ENCODE results near the gene MDM2. TPM values are rescaled to one million over a fixed set of nuclear protein-coding genes. Genes with fewer than 3 reads are reported as not detected.

The MDM2 gene
- total and polyA plus RNA-seq, 2 of the 8 experiments (the other 6 are each of a cell fraction or from before 2014, with no cell fraction given) = 15.1 to 115 TPM

DNA sequence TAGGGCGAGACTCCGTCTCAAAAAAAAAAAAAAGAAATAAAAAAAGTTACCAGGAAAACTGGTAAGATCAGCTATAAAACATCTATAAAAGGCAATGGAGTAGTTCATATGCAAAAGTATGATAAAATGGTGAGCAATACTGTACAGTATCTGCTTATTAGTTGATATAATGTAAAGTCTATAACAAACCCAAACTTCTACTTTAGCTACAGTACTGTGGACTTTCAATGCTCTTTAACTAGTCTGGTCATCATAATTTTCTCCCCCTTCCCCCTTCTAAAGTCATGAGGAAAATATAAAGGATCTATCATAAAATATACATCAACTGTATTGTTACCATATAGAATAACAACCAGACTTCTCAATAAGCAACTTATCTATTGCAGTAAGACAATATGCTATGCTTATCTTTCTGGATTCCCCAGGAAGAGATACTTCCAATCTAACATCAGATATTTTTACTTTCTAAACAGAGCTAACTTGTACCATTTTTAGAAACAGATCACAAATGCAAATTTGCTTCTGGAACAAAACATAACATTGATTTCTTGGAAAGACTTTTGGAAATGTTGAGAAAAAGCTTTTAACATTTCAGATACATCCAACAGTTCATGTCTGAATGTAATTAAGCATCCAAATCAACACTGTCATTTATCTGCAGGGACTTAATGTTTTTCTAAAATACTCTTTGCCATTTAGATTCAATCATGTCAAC, 43.8 kb downstream of the MDM2 start:
- Histone ChIP-seq H3K4ac (replicated peaks; ENCODE audit: insufficient read length, low read depth, low read length) (no peak overlapping the region), H3K14ac (ENCODE audit: insufficient read length) (no peak overlapping the region), H2AK5ac (ENCODE audit: low read depth, low read length) (no peak overlapping the region), H4K8ac (ENCODE audit: extremely low read depth, insufficient read depth, low read length) (no peak overlapping the region), H2BK5ac (ENCODE audit: low read depth, low read length) (no peak overlapping the region), H3K4me3 (ENCODE audit: extremely low read depth in 1 of 4, insufficient read depth in 2 of 4, low read depth in 3 of 4, low read length in 4 of 4) (no peak overlapping the region), H4K20me1 (replicated peaks in 1 of 2; ENCODE audit: control insufficient read depth in 1 of 2, insufficient read depth in 2 of 2, low read length in 2 of 2) (no peaks in the 10 kb centered on the region), H3K27ac (ENCODE audit: low read depth, low read length) (no peak overlapping the region), H3K36me3 (ENCODE audit: control insufficient read depth in 2 of 4, insufficient read depth in 4 of 4, low read length in 3 of 4) (no peaks in the 10 kb centered on the region), H2BK20ac (ENCODE audit: low read length) (no peak overlapping the region), H2BK120ac (replicated peaks; ENCODE audit: low read depth, low read length) (no peak overlapping the region), H3K4me2 (ENCODE audit: insufficient read depth in 1 of 2, low read depth in 2 of 2, low read length in 2 of 2) (no peak overlapping the region), H3K23ac (ENCODE audit: insufficient read length) (no peak overlapping the region), H3K56ac (replicated peaks; ENCODE audit: insufficient read length, low read depth, low read length) (no peak overlapping the region), H2BK15ac (ENCODE audit: low read length) (no peak overlapping the region), H3K79me1 (ENCODE audit: low read depth, low read length) (no peaks in the 10 kb centered on the region), H3K79me2 (ENCODE audit: control insufficient read depth in 1 of 2, insufficient read depth in 2 of 2, low read length in 2 of 2) (no peaks in the 10 kb centered on the region), H4K91ac (replicated peaks; ENCODE audit: insufficient read length, low read length) (no peak overlapping the region), H3K27me3 (replicated peaks in 1 of 4; ENCODE audit: control insufficient read depth in 3 of 4, extremely low read depth in 1 of 4, insufficient read depth in 3 of 4, low read length in 3 of 4) (no peaks in the 10 kb centered on the region), H3K9ac (replicated peaks in 1 of 4; ENCODE audit: extremely low read depth in 1 of 4, low read depth in 3 of 4, low read length in 3 of 4) (no peak overlapping the region), H4K5ac (ENCODE audit: insufficient read length, low read depth, low read length) (no peak overlapping the region), H3K9me3 (ENCODE audit: insufficient read depth in 2 of 2, low read depth in 1 of 2, low read length in 1 of 2) (no peaks in the 10 kb centered on the region), H2AFZ (ENCODE audit: low read length) (no peak overlapping the region), H3K23me2 (ENCODE audit: low read depth, low read length) (no peaks in the 10 kb centered on the region; the same call in 1 of the 2 replicates), H3K4me1 (replicated peaks in 1 of 4; ENCODE audit: control insufficient read depth in 3 of 4, insufficient read depth in 4 of 4, low read length in 3 of 4) (no peaks in the 10 kb centered on the region), H2BK12ac (ENCODE audit: low read depth, low read length) (no peak overlapping the region), H3K18ac (ENCODE audit: extremely low read depth, low read length) (no peak overlapping the region)
- POLR2A ChIA-PET (ENCODE audit: partially characterized antibody) = interaction anchor here (0.5 to 2.1 kb wide), 2 partner anchors 44 to 713 kb away, joined by 3 to 5 read pairs; partner anchors contain the start of gene MDM2
- WGBS, 2 experiments (ENCODE audit: extremely low coverage in 1 of 2, insufficient coverage in 1 of 2, insufficient read length in 1 of 2, insufficient replicate concordance in 2 of 2, low coverage in 1 of 2, low lambda C conversion rate in 2 of 2, missing lambda C conversion rate in 1 of 2) = 59% methylated on average over 2 of the region's 2 CpGs; no CpG with 5 or more reads in 1 of the 2 experiments
- CTCF ChIA-PET (ENCODE audit: partially characterized antibody) = interaction anchor here (0.6 to 2.1 kb wide), 4 partner anchors 11 to 591 kb away, joined by 3 to 9 read pairs (median 4); no protein-coding TSS in a partner anchor
- DNase-seq (ENCODE audit: low read depth in 1 of 2, low spot score in 2 of 2) (no peak), FAIRE-seq (no peak)
- TF ChIP-seq BCL11A (IDR thresholded peaks at IDR 0.05; ENCODE audit: low read depth in 2 of 2, low read length in 2 of 2) (no peak), POU5F1 (IDR thresholded peaks at IDR 0.05; ENCODE audit: low read depth, low read length) (no peak), MAFK (IDR thresholded peaks at IDR 0.05; ENCODE audit: low read depth, low read length) (no peak), RBBP5 (IDR thresholded peaks at IDR 0.05; ENCODE audit: borderline replicate concordance, low read depth, low read length) (no peak), JUND (IDR thresholded peaks at IDR 0.05; ENCODE audit: low read length) (no peak), NANOG (IDR thresholded peaks at IDR 0.05; ENCODE audit: insufficient read depth, low read depth, low read length, poor library complexity, severe bottlenecking) (no peak), RFX5 (IDR thresholded peaks at IDR 0.05; ENCODE audit: borderline replicate concordance, low read depth, low read length) (no peak)
- TF ChIP-seq, protein P1, sequence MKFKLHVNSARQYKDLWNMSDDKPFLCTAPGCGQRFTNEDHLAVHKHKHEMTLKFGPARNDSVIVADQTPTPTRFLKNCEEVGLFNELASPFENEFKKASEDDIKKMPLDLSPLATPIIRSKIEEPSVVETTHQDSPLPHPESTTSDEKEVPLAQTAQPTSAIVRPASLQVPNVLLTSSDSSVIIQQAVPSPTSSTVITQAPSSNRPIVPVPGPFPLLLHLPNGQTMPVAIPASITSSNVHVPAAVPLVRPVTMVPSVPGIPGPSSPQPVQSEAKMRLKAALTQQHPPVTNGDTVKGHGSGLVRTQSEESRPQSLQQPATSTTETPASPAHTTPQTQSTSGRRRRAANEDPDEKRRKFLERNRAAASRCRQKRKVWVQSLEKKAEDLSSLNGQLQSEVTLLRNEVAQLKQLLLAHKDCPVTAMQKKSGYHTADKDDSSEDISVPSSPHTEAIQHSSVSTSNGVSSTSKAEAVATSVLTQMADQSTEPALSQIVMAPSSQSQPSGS (IDR thresholded peaks at IDR 0.05; ENCODE audit: low read length) = no peak
- TF ChIP-seq, protein P2, sequence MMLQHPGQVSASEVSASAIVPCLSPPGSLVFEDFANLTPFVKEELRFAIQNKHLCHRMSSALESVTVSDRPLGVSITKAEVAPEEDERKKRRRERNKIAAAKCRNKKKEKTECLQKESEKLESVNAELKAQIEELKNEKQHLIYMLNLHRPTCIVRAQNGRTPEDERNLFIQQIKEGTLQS (IDR thresholded peaks at IDR 0.05; ENCODE audit: insufficient read depth, low read depth, low read length) = no peak

Measured in H1 (cell line).